ENCODE measurements around the gene AGBL1.

AGBL1 gene

DNA sequence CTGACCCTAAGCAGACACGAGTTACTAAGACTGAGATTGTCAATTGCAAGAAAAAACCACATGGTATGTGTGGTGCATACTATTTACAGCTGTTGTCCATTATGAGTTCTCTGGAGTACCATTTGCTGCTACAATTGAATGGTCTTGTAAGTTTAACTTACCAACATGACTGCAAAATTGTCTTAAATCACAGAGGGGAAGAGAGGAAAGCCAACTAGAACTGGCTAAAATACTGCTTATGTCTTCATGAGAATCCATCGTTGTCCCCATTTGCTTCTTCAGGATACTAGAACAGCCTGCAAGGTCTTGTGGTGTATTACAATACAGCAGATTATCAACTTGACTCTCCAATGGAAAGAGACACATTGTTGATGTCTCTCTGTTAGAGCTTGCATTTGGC is 313.2 kb downstream of the AGBL1 start:
- TF ChIP-seq TAF1 (IDR thresholded peaks at IDR 0.05; ENCODE audit: borderline replicate concordance, low read depth, low read length), result no peak
- TF ChIP-seq POLR2A (IDR thresholded peaks at IDR 0.05; ENCODE audit: low read depth, low read length), result no peak
- no peak for TF ChIP-seq POLR2AphosphoS5 (IDR thresholded peaks at IDR 0.05; ENCODE audit: low read depth, low read length)
- FAIRE-seq (no peak), DNase-seq (ENCODE audit: insufficient read length) (no peak)

DNA sequence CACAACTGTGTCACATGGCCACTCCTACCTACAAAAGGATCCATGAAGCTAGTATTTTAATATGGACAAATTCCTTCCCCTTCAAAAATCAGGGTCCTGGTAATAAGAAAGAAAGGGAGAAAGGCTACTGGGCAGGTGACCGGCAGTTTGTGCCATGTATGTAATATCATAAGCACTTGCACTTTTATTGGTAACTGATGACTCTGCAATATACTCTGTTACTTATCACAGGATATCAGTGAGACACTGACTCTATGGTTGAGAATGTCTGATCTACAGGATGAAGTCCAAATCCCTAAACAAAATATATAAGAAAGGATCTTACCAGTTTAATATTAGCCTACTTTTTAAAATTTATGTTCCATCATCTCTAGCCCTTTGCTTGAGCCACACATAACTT is 315.2 kb downstream of the AGBL1 start:
- DNase-seq (ENCODE audit: insufficient read length) (no peak), FAIRE-seq (no peak)
- no peak for TF ChIP-seq POLR2A (IDR thresholded peaks at IDR 0.05; ENCODE audit: low read depth, low read length)
- TF ChIP-seq POLR2AphosphoS5 (IDR thresholded peaks at IDR 0.05; ENCODE audit: low read depth, low read length), result no peak
- no peak for TF ChIP-seq TAF1 (IDR thresholded peaks at IDR 0.05; ENCODE audit: borderline replicate concordance, low read depth, low read length)

DNA sequence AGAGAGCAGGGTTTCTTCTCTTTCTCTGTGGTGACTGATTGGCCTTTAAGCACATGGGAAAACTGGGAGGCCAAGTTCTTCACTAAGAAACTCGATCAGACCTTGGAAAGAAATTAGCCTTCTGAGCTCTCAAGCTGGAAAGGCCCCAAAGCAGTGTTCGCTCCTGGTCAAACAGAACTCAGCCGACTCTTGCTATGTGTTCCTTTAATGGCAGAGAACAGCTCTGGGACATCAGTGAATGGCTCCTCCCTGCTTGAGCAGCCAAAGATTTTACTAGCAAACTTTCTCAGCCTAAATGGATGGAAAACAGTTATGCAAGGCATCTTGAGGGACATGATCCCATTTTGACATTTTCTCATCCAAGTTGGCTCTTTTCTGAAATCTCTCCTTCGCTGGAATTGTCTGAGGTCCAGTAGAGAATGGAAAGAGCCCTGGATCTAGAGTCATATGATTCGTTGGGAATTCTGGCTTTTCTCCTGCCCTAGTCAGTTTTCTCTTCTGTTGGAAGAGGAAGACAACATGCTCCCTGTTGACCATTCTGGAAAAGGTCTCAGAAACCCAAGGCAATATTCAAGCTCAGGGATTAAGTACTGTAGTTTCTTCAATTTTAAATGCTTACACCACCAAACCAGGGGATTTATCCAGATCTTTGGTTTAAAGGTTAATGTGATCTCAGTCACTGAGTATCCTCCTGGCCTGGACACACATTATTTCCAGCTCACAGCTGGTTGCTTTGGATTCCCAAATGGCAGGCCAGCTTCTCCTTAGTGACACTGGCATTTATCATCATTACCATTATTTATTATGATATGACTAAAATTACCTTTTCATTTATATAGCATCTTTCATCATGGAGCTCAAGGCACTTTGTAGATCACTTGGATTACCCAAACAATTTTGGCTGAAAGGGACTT is 319.6 kb downstream of the AGBL1 start:
- no peak for FAIRE-seq

DNA sequence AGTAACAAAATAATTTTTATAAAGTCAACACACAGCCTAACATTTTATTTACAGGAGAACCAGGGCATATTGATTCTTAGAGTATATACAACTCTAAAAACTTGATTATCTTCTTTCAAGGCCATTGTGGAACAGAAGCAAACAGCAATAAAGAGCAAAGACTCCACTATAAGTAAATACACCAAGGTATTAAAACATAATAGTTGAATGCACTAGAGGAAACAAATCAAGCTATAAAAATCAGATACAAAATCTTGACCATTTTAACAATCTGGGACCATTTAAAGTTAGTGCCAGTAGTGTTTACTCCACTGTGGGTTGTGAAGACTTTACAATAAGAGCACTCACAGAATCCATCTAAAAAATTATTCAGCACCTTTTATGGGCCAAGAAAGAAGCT is 323.6 kb downstream of the AGBL1 start:
- FAIRE-seq, result no peak
- DNase-seq (ENCODE audit: insufficient read length), result no peak
- no peak for TF ChIP-seq POLR2AphosphoS5 (IDR thresholded peaks at IDR 0.05; ENCODE audit: low read depth, low read length)
- no peak for TF ChIP-seq POLR2A (IDR thresholded peaks at IDR 0.05; ENCODE audit: low read depth, low read length)
- TF ChIP-seq TAF1 (IDR thresholded peaks at IDR 0.05; ENCODE audit: borderline replicate concordance, low read depth, low read length), result no peak

More for the DNA sequence above, 319.6 kb downstream of the AGBL1 start:
- DNase-seq (ENCODE audit: insufficient read length), result no peak
- TF ChIP-seq POLR2A (IDR thresholded peaks at IDR 0.05; ENCODE audit: low read depth, low read length) (no peak), TAF1 (IDR thresholded peaks at IDR 0.05; ENCODE audit: borderline replicate concordance, low read depth, low read length) (no peak), POLR2AphosphoS5 (IDR thresholded peaks at IDR 0.05; ENCODE audit: low read depth, low read length) (no peak)

DNA sequence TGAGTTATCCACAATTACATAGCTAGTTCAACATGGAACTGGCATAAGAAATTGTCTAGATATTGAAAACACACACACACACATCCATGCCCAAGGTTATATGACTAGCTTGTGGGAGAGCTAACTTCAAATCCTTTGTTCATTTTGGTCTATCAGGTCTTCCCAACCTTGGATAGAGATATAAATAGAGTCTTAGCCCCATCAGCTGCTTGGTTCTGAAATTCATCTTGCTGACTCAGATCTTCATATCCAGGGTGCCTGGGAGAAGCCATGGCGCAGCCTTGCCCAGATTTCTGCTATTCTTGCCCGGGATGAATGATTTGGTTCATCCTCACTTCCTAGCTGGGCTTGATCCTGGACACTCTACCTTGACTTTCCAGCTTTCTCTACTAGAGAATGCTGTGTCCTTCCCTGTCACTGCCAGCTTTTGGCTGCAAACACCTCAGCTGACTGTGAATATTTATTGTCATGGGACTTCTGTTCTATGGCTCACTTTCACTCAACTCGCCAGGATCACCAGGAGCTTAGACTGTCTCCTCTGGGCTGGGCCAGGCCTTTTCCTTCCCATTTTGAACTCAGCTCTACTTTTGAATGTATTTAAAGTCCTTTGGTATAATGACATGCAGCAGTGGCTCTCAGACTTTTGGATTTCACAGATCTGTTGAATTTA is 324.4 kb downstream of the AGBL1 start:
- FAIRE-seq, result no peak
- TF ChIP-seq TAF1 (IDR thresholded peaks at IDR 0.05; ENCODE audit: borderline replicate concordance, low read depth, low read length) (no peak), POLR2AphosphoS5 (IDR thresholded peaks at IDR 0.05; ENCODE audit: low read depth, low read length) (no peak), POLR2A (IDR thresholded peaks at IDR 0.05; ENCODE audit: low read depth, low read length) (no peak)
- no peak for DNase-seq (ENCODE audit: insufficient read length)

DNA sequence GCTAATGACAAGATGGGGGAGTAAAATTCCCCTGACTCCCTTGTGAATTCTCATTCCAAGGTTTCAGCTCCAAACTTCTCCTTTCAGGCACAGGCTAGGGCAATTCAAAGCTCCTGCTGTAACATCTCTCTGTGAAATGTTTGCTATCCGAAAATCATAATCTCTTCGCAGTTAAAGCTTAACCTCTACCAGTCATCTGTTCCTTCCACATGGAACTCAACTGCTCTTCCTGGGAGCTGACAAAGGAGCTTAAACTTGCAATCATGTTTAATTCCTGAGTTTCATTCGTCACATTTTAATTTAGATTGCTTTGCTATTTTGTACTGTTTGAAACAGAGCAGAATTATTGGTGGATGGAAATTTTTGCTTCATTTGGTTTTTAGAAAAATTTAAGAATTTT is 328.6 kb downstream of the AGBL1 start:
- DNase-seq (ENCODE audit: insufficient read length) (no peak), FAIRE-seq (no peak)
- no peak for TF ChIP-seq TAF1 (IDR thresholded peaks at IDR 0.05; ENCODE audit: borderline replicate concordance, low read depth, low read length)
- TF ChIP-seq POLR2AphosphoS5 (IDR thresholded peaks at IDR 0.05; ENCODE audit: low read depth, low read length), result no peak
- no peak for TF ChIP-seq POLR2A (IDR thresholded peaks at IDR 0.05; ENCODE audit: low read depth, low read length)

DNA sequence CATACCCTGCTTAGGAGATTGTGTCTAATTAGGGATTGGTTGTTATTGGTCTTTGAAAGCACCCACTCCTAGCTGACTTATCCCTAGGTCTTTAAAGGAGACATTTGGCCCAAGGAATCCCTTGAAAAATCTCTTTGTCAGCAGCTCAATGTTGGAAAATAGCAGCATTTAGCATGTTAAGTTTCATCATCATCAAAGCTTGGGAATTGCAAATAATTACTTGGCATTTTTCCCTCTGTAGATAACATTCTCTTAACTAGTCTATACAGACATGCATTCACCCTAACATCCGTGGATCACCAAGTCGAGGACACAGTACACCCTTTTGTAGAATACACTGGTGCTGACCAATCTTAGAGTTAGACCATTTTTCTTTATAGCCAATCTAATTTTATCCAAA is 332.2 kb downstream of the AGBL1 start:
- FAIRE-seq (no peak), DNase-seq (ENCODE audit: insufficient read length) (no peak)
- TF ChIP-seq TAF1 (IDR thresholded peaks at IDR 0.05; ENCODE audit: borderline replicate concordance, low read depth, low read length), result no peak
- TF ChIP-seq POLR2A (IDR thresholded peaks at IDR 0.05; ENCODE audit: low read depth, low read length), result no peak
- TF ChIP-seq POLR2AphosphoS5 (IDR thresholded peaks at IDR 0.05; ENCODE audit: low read depth, low read length), result no peak

DNA sequence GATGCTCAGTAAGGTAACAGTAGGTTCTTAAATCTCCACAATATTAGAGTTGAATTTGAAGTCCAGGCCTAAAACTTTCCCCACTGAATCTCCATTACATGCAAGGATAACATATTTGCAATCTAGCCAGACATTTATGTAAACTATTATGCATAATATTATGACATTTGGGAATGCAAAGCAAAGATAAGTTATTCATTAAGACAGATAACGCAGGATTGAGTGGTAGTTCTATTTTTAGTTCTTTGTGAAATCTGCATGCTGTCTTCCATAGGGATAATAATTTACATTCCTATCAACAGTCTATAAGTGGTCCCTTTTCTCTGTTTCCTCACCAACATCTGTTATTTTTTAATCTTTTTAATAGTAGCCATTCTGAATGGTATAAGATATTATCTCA is 333.5 kb downstream of the AGBL1 start:
- TF ChIP-seq POLR2A (IDR thresholded peaks at IDR 0.05; ENCODE audit: low read depth, low read length) (no peak), TAF1 (IDR thresholded peaks at IDR 0.05; ENCODE audit: borderline replicate concordance, low read depth, low read length) (no peak), POLR2AphosphoS5 (IDR thresholded peaks at IDR 0.05; ENCODE audit: low read depth, low read length) (no peak)
- no peak for FAIRE-seq
- DNase-seq (ENCODE audit: insufficient read length), result no peak

DNA sequence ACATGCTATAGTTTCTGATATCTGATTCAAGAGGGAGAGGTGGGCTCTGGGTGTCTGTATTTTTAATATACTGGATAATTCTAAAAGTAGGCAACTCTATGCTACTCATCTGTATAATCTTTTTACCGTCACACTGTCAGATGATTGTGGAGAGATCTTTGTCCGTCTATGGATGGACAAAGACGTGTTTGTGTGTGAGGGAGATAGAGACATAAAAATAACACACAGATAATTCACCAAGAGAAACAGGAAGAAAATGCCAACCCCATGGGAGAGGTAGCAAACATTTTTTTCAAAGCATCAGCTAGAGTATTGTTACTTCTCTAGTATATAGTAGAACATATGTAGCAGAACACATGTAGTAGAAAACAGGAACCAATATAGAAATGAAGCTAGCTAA is 346.1 kb downstream of the AGBL1 start:
- no peak for TF ChIP-seq POLR2A (IDR thresholded peaks at IDR 0.05; ENCODE audit: low read depth, low read length)
- TF ChIP-seq POLR2AphosphoS5 (IDR thresholded peaks at IDR 0.05; ENCODE audit: low read depth, low read length), result no peak
- no peak for TF ChIP-seq TAF1 (IDR thresholded peaks at IDR 0.05; ENCODE audit: borderline replicate concordance, low read depth, low read length)
- FAIRE-seq, result no peak

DNA sequence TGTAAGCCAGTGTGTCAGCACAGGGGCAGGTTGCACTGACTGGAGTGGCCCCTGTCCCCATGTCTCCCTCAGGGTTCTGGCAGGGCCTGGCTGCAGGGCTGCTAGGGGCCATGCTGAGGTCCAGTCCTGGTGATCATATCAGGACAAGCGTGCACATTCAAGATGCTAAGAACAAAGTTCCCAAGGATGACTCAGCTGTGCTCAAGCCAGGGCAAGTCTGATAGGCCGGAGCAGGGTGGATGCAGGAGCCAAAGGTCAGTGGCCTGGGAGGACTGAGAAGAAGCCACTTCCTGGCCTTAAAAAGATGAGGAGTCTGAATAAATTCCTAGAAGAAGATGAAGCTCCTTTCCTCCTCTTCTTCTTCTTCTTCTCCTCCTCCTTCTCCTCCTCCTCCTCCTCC is 353.2 kb downstream of the AGBL1 start:
- no peak for TF ChIP-seq POLR2A (IDR thresholded peaks at IDR 0.05; ENCODE audit: low read depth, low read length)
- no peak for TF ChIP-seq TAF1 (IDR thresholded peaks at IDR 0.05; ENCODE audit: borderline replicate concordance, low read depth, low read length)
- TF ChIP-seq POLR2AphosphoS5 (IDR thresholded peaks at IDR 0.05; ENCODE audit: low read depth, low read length), result no peak
- no peak for FAIRE-seq
- no peak for DNase-seq (ENCODE audit: insufficient read length)

More for the DNA sequence above, 346.1 kb downstream of the AGBL1 start:
- no peak for DNase-seq (ENCODE audit: insufficient read length)

DNA sequence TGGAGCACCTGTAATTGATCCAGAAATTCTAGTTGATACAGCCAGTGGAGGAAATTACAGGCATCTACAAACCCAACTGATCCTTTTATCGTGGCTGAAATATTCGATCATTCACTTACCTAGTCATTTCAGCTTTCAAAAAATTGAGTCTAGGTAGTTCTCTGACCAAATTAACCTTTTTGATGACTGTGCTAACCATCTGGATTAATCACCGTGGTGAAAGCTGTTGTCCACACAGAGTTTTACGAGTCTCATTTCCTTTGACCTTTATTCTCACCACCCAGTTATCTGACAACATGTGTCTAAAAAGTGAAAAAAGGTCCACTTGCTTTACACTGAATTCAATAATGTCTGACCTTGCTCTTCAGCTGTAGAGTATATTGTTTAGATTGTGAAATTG is 354.3 kb downstream of the AGBL1 start:
- DNase-seq (ENCODE audit: insufficient read length) (no peak), FAIRE-seq (no peak)
- TF ChIP-seq POLR2A (IDR thresholded peaks at IDR 0.05; ENCODE audit: low read depth, low read length), result no peak
- no peak for TF ChIP-seq TAF1 (IDR thresholded peaks at IDR 0.05; ENCODE audit: borderline replicate concordance, low read depth, low read length)
- TF ChIP-seq POLR2AphosphoS5 (IDR thresholded peaks at IDR 0.05; ENCODE audit: low read depth, low read length), result no peak

DNA sequence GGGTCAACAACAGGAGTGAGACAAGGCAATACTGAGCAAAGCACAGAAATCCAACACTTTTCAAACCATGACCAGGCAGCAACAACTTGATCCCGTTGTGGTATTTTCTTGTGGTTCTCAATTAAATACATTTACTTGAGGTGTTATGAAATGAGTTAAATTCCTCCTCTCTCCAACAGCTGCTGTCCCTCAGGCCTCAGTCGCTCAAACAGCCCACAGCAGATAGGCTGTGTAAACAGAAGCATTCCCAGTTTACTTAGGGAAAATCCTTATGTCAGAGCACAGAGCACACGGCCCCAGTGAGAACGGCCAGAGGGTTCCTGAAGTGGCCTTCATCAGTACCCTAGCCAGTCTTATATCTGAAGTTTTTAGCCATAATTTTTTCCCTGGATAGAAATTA is 359.9 kb downstream of the AGBL1 start:
- TF ChIP-seq TAF1 (IDR thresholded peaks at IDR 0.05; ENCODE audit: borderline replicate concordance, low read depth, low read length), result no peak
- TF ChIP-seq POLR2A (IDR thresholded peaks at IDR 0.05; ENCODE audit: low read depth, low read length), result no peak
- no peak for TF ChIP-seq POLR2AphosphoS5 (IDR thresholded peaks at IDR 0.05; ENCODE audit: low read depth, low read length)
- FAIRE-seq, result no peak
- no peak for DNase-seq (ENCODE audit: insufficient read length)

All from GM12892 (cell line).